GM21526 (cell line): ENCODE measurements around the gene KCNJ12.
A peak's percentile ranks its signal among the peaks of the same experiment; 100 is the strongest.
"Not testable (repeated sequence)": the region's sequence is repeated elsewhere in the genome, so short reads cannot be mapped to it uniquely, and the experiment has no call there.

ENCODE experiments used
- ATAC-seq: cut with Tn5 transposase; IDR thresholded peaks from one replicate; pipeline ENCODE4 v1.9.1; 2021; ENCODE audit warnings: moderate library complexity; ENCODE audit not compliant: unreplicated experiment, low FRiP score

The KCNJ12 gene

GRCh38 chr17:21436883-21437836 is 61.0 kb downstream of the KCNJ12 start:
- ATAC-seq, result not testable (repeated sequence)

GRCh38 chr17:21438316-21439014 is 62.3 kb downstream of the KCNJ12 start:
- ATAC-seq, result not testable (repeated sequence)

- ATAC-seq, result not testable (repeated sequence)
These were observed 62.8 kb downstream of the KCNJ12 start for GRCh38 chr17:21439015-21439336.

- ATAC-seq, result no peak
These were observed 69.0 kb downstream of the KCNJ12 start for GRCh38 chr17:21445091-21445650.

GRCh38 chr17:21447552-21447951 is 71.4 kb downstream of the KCNJ12 start:
- not testable (repeated sequence) for ATAC-seq

- not testable (repeated sequence) for ATAC-seq
These were observed 73.7 kb downstream of the KCNJ12 start for GRCh38 chr17:21449891-21450290.

- no peak for ATAC-seq
These were observed 75.8 kb downstream of the KCNJ12 start for GRCh38 chr17:21451975-21452374.

- no peak for ATAC-seq
These were observed 76.4 kb downstream of the KCNJ12 start for GRCh38 chr17:21452377-21453143.

- ATAC-seq, result no peak
These were observed 77.2 kb downstream of the KCNJ12 start for GRCh38 chr17:21453144-21453898.

GRCh38 chr17:21454006-21454405 is 77.8 kb downstream of the KCNJ12 start:
- ATAC-seq, result not testable (repeated sequence)

GRCh38 chr17:21454441-21454840 is 78.3 kb downstream of the KCNJ12 start:
- ATAC-seq, result no peak

- no peak for ATAC-seq
These were observed 79.6 kb downstream of the KCNJ12 start for GRCh38 chr17:21455761-21456160.

- not testable (repeated sequence) for ATAC-seq
These were observed 80.3 kb downstream of the KCNJ12 start for GRCh38 chr17:21456449-21456848.

- ATAC-seq, result peak; percentile 89
These were observed 81.2 kb downstream of the KCNJ12 start for GRCh38 chr17:21457051-21458026.

- ATAC-seq, result no peak
These were observed 81.9 kb downstream of the KCNJ12 start for GRCh38 chr17:21458054-21458453.

GRCh38 chr17:21459536-21459935 is 83.4 kb downstream of the KCNJ12 start:
- no peak for ATAC-seq

GRCh38 chr17:21460358-21460757 is 84.2 kb downstream of the KCNJ12 start:
- no peak for ATAC-seq

GRCh38 chr17:21462237-21462636 is 86.1 kb downstream of the KCNJ12 start:
- no peak for ATAC-seq

GRCh38 chr17:21463204-21463661 is 87.1 kb downstream of the KCNJ12 start:
- ATAC-seq, result no peak
